Hepatocyte (in vitro differentiated cells): ENCODE data around the gene LYPD8. TPM values are rescaled to one million over a fixed set of nuclear protein-coding genes. Genes with fewer than 3 reads are reported as not detected.

Experiments used
- DNase-seq: peaks from one replicate; pipeline ENCODE4 v3.0.0-alpha.2; 2016; ENCODE audit warnings: low spot score
- H2AFZ ChIP-seq: fragments of 200-600 bp; sonication (generic); 2 replicates; pipeline ENCODE4 v1.6.0; 2016; ENCODE audit warnings: antibody characterized with exemption, mild to moderate bottlenecking
- H3K27ac ChIP-seq: fragments of 200-600 bp; sonication (generic); 2 replicates; pipeline ENCODE4 v1.5.1; 2016; ENCODE audit warnings: mild to moderate bottlenecking
- H3K27me3 ChIP-seq: fragments of 200-600 bp; sonication (generic); 2 replicates; pipeline ENCODE4 v1.6.1; 2016
- H3K36me3 ChIP-seq: fragments of 200-600 bp; sonication (generic); replicated peaks from 2 replicates; pipeline ENCODE4 v1.5.1; 2016; ENCODE audit warnings: low read depth; ENCODE audit not compliant: insufficient read depth
- H3K4me1 ChIP-seq: fragments of 200-600 bp; sonication (generic); 2 replicates; pipeline ENCODE4 v1.5.1; 2016; ENCODE audit warnings: mild to moderate bottlenecking, moderate library complexity; ENCODE audit not compliant: insufficient read depth
- H3K4me2 ChIP-seq: fragments of 200-600 bp; sonication (generic); 2 replicates; pipeline ENCODE4 v1.6.0; 2016
- H3K4me3 ChIP-seq: fragments of 200-600 bp; sonication (generic); 2 replicates; pipeline ENCODE4 v1.5.1; 2016; ENCODE audit warnings: mild to moderate bottlenecking
- H3K79me2 ChIP-seq: fragments of 200-600 bp; sonication (generic); 2 replicates; pipeline ENCODE4 v1.6.0; 2017; ENCODE audit warnings: mild to moderate bottlenecking
- H3K9me2 ChIP-seq: fragments of 200-600 bp; sonication (generic); replicated peaks from 2 replicates; pipeline ENCODE4 v1.6.0; 2017; ENCODE audit warnings: mild to moderate bottlenecking; ENCODE audit not compliant: insufficient read depth
- H3K9me3 ChIP-seq: fragments of 200-600 bp; sonication (generic); 2 replicates; pipeline ENCODE4 v1.5.1; 2016; ENCODE audit warnings: low read depth, mild to moderate bottlenecking
- H4K20me1 ChIP-seq: fragments of 200-600 bp; sonication (generic); 2 replicates; pipeline ENCODE4 v1.6.0; 2016; ENCODE audit warnings: mild to moderate bottlenecking; ENCODE audit not compliant: insufficient read depth, poor library complexity, severe bottlenecking
- CTCF ChIP-seq: fragments of 200-600 bp; sonication (generic); IDR thresholded peaks from 2 replicates; pipeline ENCODE4 v1.5.1; 2016; ENCODE audit warnings: antibody characterized with exemption, mild to moderate bottlenecking; ENCODE audit not compliant: poor library complexity
- EZH2 ChIP-seq: fragments of 200-600 bp; sonication (generic); IDR thresholded peaks from 2 replicates; pipeline ENCODE4 v1.6.1; 2016; ENCODE audit warnings: antibody characterized with exemption, mild to moderate bottlenecking, borderline replicate concordance
- EZH2phosphoT487 ChIP-seq: fragments of 200-600 bp; sonication (generic); IDR thresholded peaks from one replicate; pipeline ENCODE4 v1.6.1; 2018; ENCODE audit warnings: antibody characterized with exemption, mild to moderate bottlenecking, low read depth, moderate library complexity; ENCODE audit not compliant: unreplicated experiment, severe bottlenecking
- WGBS: methylation state at CpG from one replicate; pipeline ENCODE4 v1.1.6; 2016; ENCODE audit warnings: low lambda C conversion rate; ENCODE audit errors: missing lambda C conversion rate; 5-methylcytosine and 5-hydroxymethylcytosine counted together
- polyA plus RNA-seq: library from polyadenylated mRNA; unstranded; fragments of >200 nt; fragmentation: Nextera tagmentation; extraction: Ambion mirVana; gene quantifications from 2 replicates; pipeline ENCODE4 v1.2.1, GENCODE V29; 2016
- total RNA-seq: library from RNA; depleted of rRNA; stranded (reverse); fragments of >200 nt; gene quantifications from 2 replicates; pipeline ENCODE4 v1.2.3, GENCODE V29; 2014

LYPD8 gene
- total and polyA plus RNA-seq, 2 experiments from 2014 or later: not detected

- no peaks in the 10 kb centered on the region for H3K36me3 ChIP-seq
Observed at GRCh38 chr1:248753029-248753594, 2.4 kb downstream of the LYPD8 start.

GRCh38 chr1:248752161-248753028 is 3.2 kb downstream of the LYPD8 start:
- no peak overlapping the region for H2AFZ ChIP-seq
- no peaks in the 10 kb centered on the region for H3K36me3 ChIP-seq
- no peak for DNase-seq
- no peaks in the 10 kb centered on the region for H3K4me1 ChIP-seq
- no peaks in the 10 kb centered on the region for H3K9me2 ChIP-seq
- H3K4me2 ChIP-seq: no peak overlapping the region
- H3K27me3 ChIP-seq: no peaks in the 10 kb centered on the region
- no peak overlapping the region for H3K4me3 ChIP-seq
- no peaks in the 10 kb centered on the region for H3K9me3 ChIP-seq
- no peaks in the 10 kb centered on the region for H3K79me2 ChIP-seq
- TF ChIP-seq CTCF (no peak), EZH2phosphoT487 (no peak), EZH2 (no peak)
- H4K20me1 ChIP-seq: no peaks in the 10 kb centered on the region
- H3K27ac ChIP-seq: no peak overlapping the region
- 92% methylated on average over 8 of the region's 8 CpGs for WGBS

More at GRCh38 chr1:248753029-248753594, 2.4 kb downstream of the LYPD8 start:
- DNase-seq: no peak
- no peaks in the 10 kb centered on the region for H4K20me1 ChIP-seq
- no peaks in the 10 kb centered on the region for H3K27me3 ChIP-seq
- H3K9me3 ChIP-seq: no peaks in the 10 kb centered on the region
- no peak overlapping the region for H3K4me3 ChIP-seq
- no peak overlapping the region for H2AFZ ChIP-seq
- TF ChIP-seq CTCF (no peak), EZH2 (no peak), EZH2phosphoT487 (no peak)
- H3K79me2 ChIP-seq: no peaks in the 10 kb centered on the region
- no CpG with 5 or more reads among the region's 1 CpG for WGBS
- H3K4me1 ChIP-seq: no peaks in the 10 kb centered on the region
- H3K4me2 ChIP-seq: no peak overlapping the region
- H3K27ac ChIP-seq: no peak overlapping the region
- H3K9me2 ChIP-seq: no peaks in the 10 kb centered on the region

- Histone ChIP-seq H3K9me3 (no peaks in the 10 kb centered on the region), H3K9me2 (no peaks in the 10 kb centered on the region), H3K4me1 (no peaks in the 10 kb centered on the region), H3K4me2 (no peak overlapping the region), H3K36me3 (no peaks in the 10 kb centered on the region), H4K20me1 (no peaks in the 10 kb centered on the region), H3K79me2 (no peaks in the 10 kb centered on the region), H3K27ac (no peak overlapping the region), H3K4me3 (no peak overlapping the region), H3K27me3 (no peaks in the 10 kb centered on the region), H2AFZ (no peak overlapping the region)
- no peak for DNase-seq
- 73% methylated on average over 4 of the region's 4 CpGs for WGBS
- TF ChIP-seq EZH2phosphoT487 (no peak), CTCF (no peak), EZH2 (no peak)
Observed at GRCh38 chr1:248751635-248752034, 3.9 kb downstream of the LYPD8 start.
